Stimulated activated effector memory CD8-positive, alpha-beta T cell treated with anti-CD3 and anti-CD28 coated beads, Interleukin-12 subunit alpha, Interleukin-12 subunit beta, amount 100 ng/mL, for 72 hours (primary cell): ENCODE measurements around the gene TNK2.
"Not testable (repeated sequence)": the region's sequence is repeated elsewhere in the genome, so short reads cannot be mapped to it uniquely, and the experiment has no call there.

Experiments used
- ATAC-seq: fragments of 150-1000 bp; cut with Tn5 transposase; 2 replicates; pipeline ENCODE4 v1.10.0; 2021
- DNase-seq, 2 donors: peaks; one replicate each; pipeline ENCODE4 v3.0.0; 2021 to 2022; ENCODE audit warnings: low spot score in 2 of 2
- H3K27ac Mint-ChIP-seq: one replicate; pipeline ENCODE4 v1.8.0; 2022; ENCODE audit warnings: mild to moderate bottlenecking, mixed read lengths
- H3K36me3 Mint-ChIP-seq: one replicate; pipeline ENCODE4 v1.8.0; 2022; ENCODE audit warnings: mild to moderate bottlenecking, mixed read lengths
- H3K4me1 Mint-ChIP-seq: one replicate; pipeline ENCODE4 v1.8.0; 2022; ENCODE audit warnings: mixed read lengths
- H3K4me3 Mint-ChIP-seq: one replicate; pipeline ENCODE4 v1.8.0; 2022; ENCODE audit warnings: mild to moderate bottlenecking, mixed read lengths
- H3K9me3 Mint-ChIP-seq: one replicate; pipeline ENCODE4 v1.8.0; 2022; ENCODE audit warnings: mixed read lengths

TNK2 gene

GRCh38 chr3:195907934-195908693 lies at the start of gene TNK2:
TNK2 (minus strand) TSS chr3:195908551; CDS start chr3:195888588, 19,963 bp downstream.
- H3K4me1 Mint-ChIP-seq = peaks cover 51% of the 10 kb centered on the region
- peak; percentile 36 to 81 for DNase-seq

GRCh38 chr3:195956577-195956976 lies 48.2 kb upstream of the TNK2 start:
- H3K4me1 Mint-ChIP-seq = peaks cover 55% of the 10 kb centered on the region
- peak overlapping the region; percentile 93 for H3K27ac Mint-ChIP-seq
- DNase-seq = no peak
- no peak for ATAC-seq
- H3K36me3 Mint-ChIP-seq = peaks cover 69% of the 10 kb centered on the region
- H3K9me3 Mint-ChIP-seq = peaks cover 4% of the 10 kb centered on the region
- H3K4me3 Mint-ChIP-seq = peak overlapping the region; percentile 71

More at GRCh38 chr3:195907934-195908693, at the start of gene TNK2:
- peak within 1 kb of the TSS; percentile 95 for H3K27ac Mint-ChIP-seq
- no peaks in the 10 kb centered on the region for H3K9me3 Mint-ChIP-seq
- peak; percentile 50 for ATAC-seq
- peak within 1 kb of the TSS; percentile 97 for H3K4me3 Mint-ChIP-seq
- H3K36me3 Mint-ChIP-seq = peaks cover 36% of the 10 kb centered on the region

GRCh38 chr3:195955416-195955841 lies 47.1 kb upstream of the TNK2 start:
- peak overlapping the region; percentile 71 for H3K4me3 Mint-ChIP-seq
- DNase-seq (peak; percentile 60 to 78), ATAC-seq (peak; percentile 60)
- H3K4me1 Mint-ChIP-seq = peaks cover 53% of the 10 kb centered on the region
- peaks cover 63% of the 10 kb centered on the region for H3K36me3 Mint-ChIP-seq
- H3K9me3 Mint-ChIP-seq = not testable (repeated sequence)
- H3K27ac Mint-ChIP-seq = peak overlapping the region; percentile 93

DNA sequence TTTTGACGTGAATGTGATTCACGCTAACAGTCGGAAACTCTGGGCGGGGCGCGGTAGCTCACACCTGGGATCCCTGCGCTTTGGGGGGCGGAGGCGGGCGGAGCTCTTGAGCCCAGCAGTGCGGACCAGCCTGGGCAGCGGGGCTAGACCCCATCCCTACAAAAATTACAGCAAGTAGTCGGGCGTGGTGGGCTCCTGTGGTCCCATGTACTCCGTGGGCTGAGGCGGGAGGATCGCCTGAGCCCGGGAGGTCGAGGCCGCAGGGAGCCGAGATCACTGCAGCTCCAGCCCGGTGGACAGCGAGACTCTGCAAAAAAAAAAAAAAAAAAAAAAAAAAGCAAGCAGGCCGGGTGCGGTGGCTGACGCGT lies 46.4 kb upstream of the TNK2 start:
- peaks cover 52% of the 10 kb centered on the region for H3K4me1 Mint-ChIP-seq
- H3K36me3 Mint-ChIP-seq = peaks cover 64% of the 10 kb centered on the region
- not testable (repeated sequence) for H3K9me3 Mint-ChIP-seq
- H3K4me3 Mint-ChIP-seq = peak overlapping the region; percentile 71
- H3K27ac Mint-ChIP-seq = peak overlapping the region; percentile 93
- ATAC-seq = peak; percentile 55
- peak in 1 of 2 donors; percentile 67 for DNase-seq

DNA sequence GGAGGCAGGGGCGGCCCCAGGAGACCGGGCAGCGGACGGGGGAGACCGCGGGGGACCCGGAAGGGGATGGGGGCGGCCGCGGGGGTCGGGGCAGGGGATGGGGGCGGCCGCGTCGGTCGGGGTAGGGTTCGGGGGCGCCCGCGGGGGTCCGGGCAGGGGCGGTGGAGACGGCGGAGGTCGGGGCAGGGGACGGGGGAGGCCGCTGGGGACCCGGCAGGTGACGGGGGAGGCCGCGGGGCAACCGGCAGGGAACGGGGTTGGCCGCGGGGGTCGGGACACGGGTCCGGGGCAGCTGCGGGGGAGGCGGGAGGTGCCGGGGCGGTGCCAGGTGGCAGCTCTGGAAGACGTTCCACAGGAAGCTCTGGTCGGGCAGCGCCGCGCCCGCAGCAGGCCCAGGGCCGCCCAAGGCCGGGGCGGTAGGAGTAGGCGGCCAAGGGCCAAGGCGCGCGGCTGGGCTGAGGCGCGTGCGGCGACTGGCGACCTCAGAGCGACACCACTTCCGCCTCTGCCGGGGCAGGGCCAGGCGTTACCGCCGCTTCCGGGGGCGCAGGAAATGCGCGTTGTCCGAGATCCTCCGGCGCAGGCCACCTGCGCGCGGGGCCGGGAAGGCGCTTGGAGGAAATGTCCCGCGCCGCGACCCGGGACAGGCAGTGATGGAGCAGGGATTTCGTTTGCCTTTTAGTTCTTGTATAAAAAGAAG lies 45.9 kb upstream of the TNK2 start:
- Mint-ChIP-seq H3K4me3 (peak overlapping the region; percentile 71), H3K4me1 (peaks cover 49% of the 10 kb centered on the region), H3K27ac (peak overlapping the region; percentile 93), H3K36me3 (peaks cover 64% of the 10 kb centered on the region)
- ATAC-seq = peak; percentile 96
- DNase-seq = peak; percentile 88 to 94
- H3K9me3 Mint-ChIP-seq = not testable (repeated sequence)

- peak overlapping the region; percentile 55 for H3K4me3 Mint-ChIP-seq
Observed at GRCh38 chr3:195952590-195952989, 44.2 kb upstream of the TNK2 start.

GRCh38 chr3:195951443-195952177 lies 43.3 kb upstream of the TNK2 start:
- not testable (repeated sequence) for ATAC-seq, DNase-seq, H3K9me3 Mint-ChIP-seq
- Mint-ChIP-seq H3K27ac (peak overlapping the region; percentile 23), H3K4me3 (peak overlapping the region; percentile 55), H3K36me3 (peaks cover 52% of the 10 kb centered on the region), H3K4me1 (peaks cover 35% of the 10 kb centered on the region)

More at GRCh38 chr3:195952590-195952989, 44.2 kb upstream of the TNK2 start:
- not testable (repeated sequence) for H3K27ac Mint-ChIP-seq, DNase-seq, H3K9me3 Mint-ChIP-seq, ATAC-seq
- Mint-ChIP-seq H3K4me1 (peaks cover 42% of the 10 kb centered on the region), H3K36me3 (peaks cover 62% of the 10 kb centered on the region)

DNA sequence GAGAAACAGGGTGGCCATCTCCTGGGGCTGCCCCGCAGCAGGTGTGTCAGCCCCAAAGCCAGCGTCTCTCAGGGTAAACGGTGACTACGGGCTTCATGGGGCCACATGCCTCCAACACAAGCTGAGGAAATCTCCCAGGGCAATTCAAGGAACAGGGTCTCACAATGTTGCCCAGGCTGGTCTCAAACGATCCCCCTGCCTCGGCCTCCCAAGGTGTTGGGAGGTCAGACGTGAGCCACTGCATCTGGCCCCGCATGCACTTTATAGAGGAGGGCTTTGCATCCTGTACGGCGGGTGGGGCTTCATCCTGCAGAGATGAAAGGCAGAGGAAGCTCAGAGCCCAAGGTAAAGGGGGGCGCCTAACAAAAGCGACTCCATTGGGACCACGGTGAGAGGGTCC lies 42.4 kb upstream of the TNK2 start:
- not testable (repeated sequence) for DNase-seq, H3K27ac Mint-ChIP-seq, ATAC-seq, H3K9me3 Mint-ChIP-seq
- Mint-ChIP-seq H3K4me3 (peak overlapping the region; percentile 25), H3K36me3 (peaks cover 43% of the 10 kb centered on the region), H3K4me1 (peaks cover 26% of the 10 kb centered on the region)

DNA sequence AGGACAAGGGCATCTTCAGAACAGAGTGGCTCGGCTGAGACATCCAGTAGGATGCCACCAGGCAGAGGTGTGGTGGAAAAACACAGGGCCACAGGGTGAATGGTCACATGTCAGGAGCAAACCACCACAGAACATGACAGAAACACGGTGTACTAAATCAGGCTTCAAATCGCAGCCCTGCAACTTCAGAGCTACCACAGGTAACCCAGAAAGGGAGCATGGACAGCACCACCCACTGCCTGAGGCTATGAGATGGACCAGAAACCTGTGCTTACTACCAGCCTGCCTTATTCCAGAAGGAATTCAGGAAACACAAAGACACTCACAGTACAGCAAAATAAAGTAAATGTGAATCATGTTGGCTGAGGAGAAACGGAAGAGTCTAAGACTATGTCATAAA lies 41.8 kb upstream of the TNK2 start:
- not testable (repeated sequence) for H3K9me3 Mint-ChIP-seq, DNase-seq, H3K27ac Mint-ChIP-seq, ATAC-seq
- Mint-ChIP-seq H3K36me3 (peaks cover 37% of the 10 kb centered on the region), H3K4me1 (peaks cover 21% of the 10 kb centered on the region), H3K4me3 (peak overlapping the region; percentile 25)

- not testable (repeated sequence) for ATAC-seq, DNase-seq, H3K4me3 Mint-ChIP-seq, H3K9me3 Mint-ChIP-seq, H3K27ac Mint-ChIP-seq
- peaks cover 38% of the 10 kb centered on the region for H3K36me3 Mint-ChIP-seq
- peaks cover 30% of the 10 kb centered on the region for H3K4me1 Mint-ChIP-seq
Observed at GRCh38 chr3:195946910-195947699, 38.8 kb upstream of the TNK2 start.

GRCh38 chr3:195941265-195941815 lies 33.0 kb upstream of the TNK2 start:
- peaks cover 28% of the 10 kb centered on the region for H3K36me3 Mint-ChIP-seq
- ATAC-seq = not testable (repeated sequence)

DNA sequence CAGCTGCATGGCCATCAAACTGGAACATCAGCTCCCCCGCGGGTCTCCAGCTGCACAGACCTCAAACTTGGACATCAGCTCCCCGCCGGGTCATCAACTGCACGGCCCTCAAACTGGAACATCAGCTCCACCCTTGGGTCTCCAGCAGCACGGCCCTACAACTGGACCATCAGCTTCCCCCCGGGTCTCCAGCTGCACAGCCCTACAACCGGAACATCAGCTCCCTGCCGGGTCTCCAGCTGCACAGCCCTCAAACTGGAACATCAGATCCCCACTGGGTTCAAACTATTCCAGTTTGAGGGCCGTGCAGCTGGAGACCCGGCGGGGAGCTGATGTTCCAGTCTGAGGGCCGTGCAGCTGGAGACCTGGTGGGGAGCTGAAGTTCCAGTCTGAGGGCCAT lies 32.5 kb upstream of the TNK2 start:
- DNase-seq, ATAC-seq: not testable (repeated sequence)

More at GRCh38 chr3:195941265-195941815, 33.0 kb upstream of the TNK2 start:
- not testable (repeated sequence) for DNase-seq, H3K27ac Mint-ChIP-seq, H3K4me3 Mint-ChIP-seq, H3K9me3 Mint-ChIP-seq
- peaks cover 13% of the 10 kb centered on the region for H3K4me1 Mint-ChIP-seq

DNA sequence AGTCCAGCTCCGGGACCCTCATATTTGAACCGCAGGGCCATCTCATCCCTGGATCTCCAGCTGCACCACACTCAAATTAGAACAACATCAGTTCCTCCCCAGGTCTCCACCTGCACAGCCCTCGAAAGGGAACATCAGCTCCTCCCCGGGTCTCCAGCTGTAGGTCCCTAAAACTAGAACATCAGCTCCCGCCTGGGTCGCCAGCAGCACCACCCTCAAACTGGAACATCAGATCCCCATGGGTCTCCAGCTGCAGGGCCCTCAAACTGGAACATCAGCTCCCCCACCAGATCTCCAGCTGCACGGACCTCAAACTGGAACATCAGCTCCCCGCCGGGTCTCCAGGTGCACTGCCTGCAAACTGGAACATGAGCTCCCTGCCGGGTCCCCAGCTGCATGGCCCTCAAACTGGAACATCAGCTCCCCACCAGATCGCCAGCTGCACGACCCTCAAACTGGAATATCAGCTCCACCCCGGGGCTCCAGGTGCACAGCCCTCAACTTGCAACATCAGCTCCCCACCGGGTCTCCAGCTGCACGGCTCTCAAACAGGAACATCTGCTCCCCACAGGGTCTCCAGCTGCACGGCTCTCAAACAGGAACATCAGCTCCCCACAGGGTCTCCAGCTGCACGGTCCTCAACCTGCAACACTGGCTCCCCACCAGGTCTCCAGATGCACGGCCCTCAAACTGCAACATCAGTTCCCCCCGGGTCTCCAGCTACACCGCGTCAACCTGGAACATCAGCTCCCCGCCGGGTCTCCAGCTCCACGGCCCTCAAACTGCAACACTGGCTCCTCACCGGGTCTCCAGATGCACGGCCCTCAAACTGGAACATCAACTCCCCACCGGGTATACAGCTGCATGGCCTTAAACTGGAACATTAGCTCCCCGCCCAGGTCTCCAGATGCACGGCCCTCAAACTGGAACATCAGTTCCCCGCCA lies 31.4 kb upstream of the TNK2 start:
- ATAC-seq, H3K4me3 Mint-ChIP-seq, H3K9me3 Mint-ChIP-seq, DNase-seq, H3K27ac Mint-ChIP-seq: not testable (repeated sequence)
- Mint-ChIP-seq H3K4me1 (peaks cover 13% of the 10 kb centered on the region), H3K36me3 (peaks cover 28% of the 10 kb centered on the region)

More for the DNA sequence above, 32.5 kb upstream of the TNK2 start:
- not testable (repeated sequence) for H3K27ac Mint-ChIP-seq, H3K4me3 Mint-ChIP-seq, H3K9me3 Mint-ChIP-seq
- H3K4me1 Mint-ChIP-seq = peaks cover 13% of the 10 kb centered on the region
- H3K36me3 Mint-ChIP-seq = peaks cover 28% of the 10 kb centered on the region
